BJ (cell line): Measurements from ENCODE around the gene CTNND2. TPM values are rescaled to one million over a fixed set of nuclear protein-coding genes. Genes with fewer than 3 reads are reported as not detected.

Source experiments
- CTCF ChIA-PET: fragments of 350-600 bp; formaldehyde crosslinking; extraction: SDS; loops from one replicate; lab custom pipeline; 2021; ENCODE audit warnings: antibody characterized with exemption, inconsistent platforms; lab: Yijun Ruan, JAX
- POLR2A ChIA-PET: fragments of 300-600 bp; sonication (Branson Sonifier 250); formaldehyde crosslinking; extraction: SDS; loops from one replicate; lab custom pipeline; 2021; ENCODE audit warnings: antibody characterized with exemption; lab: Charles Lee
- DNase-seq: peaks from one replicate; pipeline ENCODE4 v3.0.0-alpha.2; 2011; ENCODE audit warnings: low read depth
- H3K27me3 ChIP-seq: 2 replicates; pipeline ENCODE4 v1.6.0; 2011; ENCODE audit warnings: low read length; ENCODE audit not compliant: control insufficient read depth, insufficient read depth
- H3K36me3 ChIP-seq: 2 replicates; pipeline ENCODE4 v1.5.1; 2011; ENCODE audit warnings: low read length; ENCODE audit not compliant: control insufficient read depth, insufficient read depth
- H3K4me3 ChIP-seq: 2 replicates; pipeline ENCODE4 v1.5.1; 2011; ENCODE audit warnings: low read depth, mild to moderate bottlenecking, control low read depth, low read length
- CTCF ChIP-seq: IDR thresholded peaks from 2 replicates; pipeline ENCODE4 v1.5.1; 2011; ENCODE audit warnings: low read depth, mild to moderate bottlenecking, control low read depth, inconsistent platforms, low read length, moderate library complexity; ENCODE audit not compliant: insufficient read depth
- polyA plus RNA-seq: library from polyadenylated mRNA; depleted of rRNA; stranded (reverse); fragments of >200 nt; gene quantifications from 2 replicates; pipeline ENCODE4 v1.2.3, GENCODE V29; 2011

CTNND2 gene
- polyA plus RNA-seq, 1 experiment = not detected

DNA sequence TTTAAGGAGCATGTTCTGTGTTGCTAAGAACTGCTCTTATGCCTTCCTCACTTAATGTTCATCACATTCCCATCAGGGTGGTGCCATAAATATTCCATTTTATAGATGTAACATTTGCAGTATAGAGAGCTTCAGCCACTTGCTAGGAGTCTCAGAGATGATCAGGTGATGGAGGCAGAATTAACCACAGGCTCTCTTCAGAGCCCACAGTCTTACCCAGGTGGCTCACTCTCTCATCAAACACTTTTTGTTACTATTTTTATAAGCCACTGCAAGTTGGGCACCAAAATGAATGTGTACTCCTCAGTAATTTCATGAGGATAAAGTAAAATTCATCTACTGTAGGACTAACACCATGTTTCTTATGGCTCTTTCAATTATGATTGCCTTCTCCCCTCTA, 651.7 kb downstream of the CTNND2 start:
- CTCF ChIA-PET = no interaction called here
- Histone ChIP-seq H3K36me3 (no peaks in the 10 kb centered on the region), H3K4me3 (no peak overlapping the region), H3K27me3 (no peaks in the 10 kb centered on the region)
- DNase-seq = no peak
- POLR2A ChIA-PET = no interaction called here
- no peak for TF ChIP-seq CTCF

GRCh38 chr5:11252075-11252474, 652.2 kb downstream of the CTNND2 start:
- DNase-seq = no peak
- TF ChIP-seq CTCF = no peak
- H3K36me3 ChIP-seq = no peaks in the 10 kb centered on the region
- H3K27me3 ChIP-seq = no peaks in the 10 kb centered on the region
- ChIA-PET CTCF (no interaction called here), POLR2A (no interaction called here)
- H3K4me3 ChIP-seq = no peak overlapping the region

DNA sequence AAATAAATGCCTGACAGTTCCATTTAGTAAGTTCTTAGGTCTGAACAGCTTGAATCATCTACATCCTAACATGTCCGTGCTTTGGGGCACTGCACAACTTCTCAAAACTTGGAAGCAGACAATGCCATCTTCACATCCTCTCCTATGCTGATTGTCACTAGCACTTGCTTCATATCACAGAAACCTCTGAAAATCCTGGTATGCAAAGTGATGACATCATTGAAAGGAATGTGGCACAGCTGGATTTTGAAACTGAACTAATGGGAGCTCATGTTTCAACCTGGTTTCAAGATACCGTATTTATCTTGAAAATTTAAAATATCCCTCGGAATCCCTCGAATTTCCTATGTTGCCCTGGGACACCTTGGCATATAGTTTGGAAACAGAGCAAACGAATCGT, 653.0 kb downstream of the CTNND2 start:
- H3K27me3 ChIP-seq = no peaks in the 10 kb centered on the region
- no peak overlapping the region for H3K4me3 ChIP-seq
- no peak for DNase-seq
- CTCF ChIA-PET = interaction anchor here (0.6 kb wide), 1 partner anchor 16 kb away, joined by 3 read pairs; no protein-coding TSS in a partner anchor
- TF ChIP-seq CTCF = no peak
- POLR2A ChIA-PET = no interaction called here
- H3K36me3 ChIP-seq = no peaks in the 10 kb centered on the region

GRCh38 chr5:11248966-11249365, 655.3 kb downstream of the CTNND2 start:
- TF ChIP-seq CTCF = no peak
- H3K4me3 ChIP-seq = no peak overlapping the region
- ChIA-PET CTCF (no interaction called here), POLR2A (no interaction called here)
- DNase-seq = no peak
- no peaks in the 10 kb centered on the region for H3K27me3 ChIP-seq
- no peaks in the 10 kb centered on the region for H3K36me3 ChIP-seq

DNA sequence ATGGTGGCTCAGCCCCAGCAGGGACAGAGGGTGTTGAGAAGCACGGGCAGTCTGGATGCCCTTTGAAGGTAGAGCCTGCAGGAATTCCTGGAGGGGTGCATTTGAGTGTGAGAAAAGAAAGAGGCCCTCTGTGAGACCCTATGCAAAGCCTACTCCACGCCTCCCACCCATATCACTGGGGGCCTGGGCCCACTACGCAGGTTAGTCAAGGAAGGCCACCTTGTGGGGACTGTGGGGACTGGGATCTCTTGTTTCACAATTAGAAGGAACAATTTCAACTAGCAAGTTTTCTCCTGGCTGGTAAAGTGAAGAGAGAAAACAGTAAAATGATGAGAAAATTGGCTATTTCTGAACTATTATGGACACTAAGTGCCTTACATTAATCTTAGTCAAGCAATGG, 657.0 kb downstream of the CTNND2 start:
- ChIA-PET CTCF (no interaction called here), POLR2A (no interaction called here)
- DNase-seq = no peak
- Histone ChIP-seq H3K27me3 (no peaks in the 10 kb centered on the region), H3K36me3 (no peaks in the 10 kb centered on the region), H3K4me3 (no peak overlapping the region)
- no peak for TF ChIP-seq CTCF
